Measurements from ENCODE around the gene OR7D4. TPM values are rescaled to one million over a fixed set of nuclear protein-coding genes. Genes with fewer than 3 reads are reported as not detected.

Gene OR7D4
- total RNA-seq, 1 donor from 2014 or later = not detected

DNA sequence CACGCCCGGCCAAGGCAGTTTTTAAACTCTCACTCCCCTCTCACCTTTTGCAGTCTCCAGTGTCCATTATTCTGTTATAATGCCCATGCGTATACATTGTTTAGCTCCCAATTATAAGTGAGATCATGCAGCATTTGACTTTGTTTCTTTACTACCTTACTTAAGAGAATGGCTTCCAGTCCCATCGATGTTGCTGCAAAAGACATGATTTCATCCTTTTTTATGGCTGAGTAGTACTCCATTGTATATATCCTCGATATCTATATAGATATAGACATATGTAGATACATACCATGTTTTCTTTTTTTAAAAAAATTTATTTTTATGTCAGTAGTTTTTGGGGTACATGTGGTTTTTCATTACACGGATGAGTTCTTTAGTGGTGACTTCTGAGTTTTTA lies 32.2 kb downstream of the OR7D4 start:
- Histone ChIP-seq H3K9me3 (no peaks in the 10 kb centered on the region), H3K4me1 (no peaks in the 10 kb centered on the region), H3K36me3 (no peaks in the 10 kb centered on the region), H3K27me3 (ENCODE audit: low read depth) (no peaks in the 10 kb centered on the region), H3K27ac (no peak overlapping the region), H3K4me3 (no peak overlapping the region)
- no peak for DNase-seq
- TF ChIP-seq, protein P1, sequence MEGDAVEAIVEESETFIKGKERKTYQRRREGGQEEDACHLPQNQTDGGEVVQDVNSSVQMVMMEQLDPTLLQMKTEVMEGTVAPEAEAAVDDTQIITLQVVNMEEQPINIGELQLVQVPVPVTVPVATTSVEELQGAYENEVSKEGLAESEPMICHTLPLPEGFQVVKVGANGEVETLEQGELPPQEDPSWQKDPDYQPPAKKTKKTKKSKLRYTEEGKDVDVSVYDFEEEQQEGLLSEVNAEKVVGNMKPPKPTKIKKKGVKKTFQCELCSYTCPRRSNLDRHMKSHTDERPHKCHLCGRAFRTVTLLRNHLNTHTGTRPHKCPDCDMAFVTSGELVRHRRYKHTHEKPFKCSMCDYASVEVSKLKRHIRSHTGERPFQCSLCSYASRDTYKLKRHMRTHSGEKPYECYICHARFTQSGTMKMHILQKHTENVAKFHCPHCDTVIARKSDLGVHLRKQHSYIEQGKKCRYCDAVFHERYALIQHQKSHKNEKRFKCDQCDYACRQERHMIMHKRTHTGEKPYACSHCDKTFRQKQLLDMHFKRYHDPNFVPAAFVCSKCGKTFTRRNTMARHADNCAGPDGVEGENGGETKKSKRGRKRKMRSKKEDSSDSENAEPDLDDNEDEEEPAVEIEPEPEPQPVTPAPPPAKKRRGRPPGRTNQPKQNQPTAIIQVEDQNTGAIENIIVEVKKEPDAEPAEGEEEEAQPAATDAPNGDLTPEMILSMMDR (IDR thresholded peaks at IDR 0.05) = no peak
- no peak for ATAC-seq
- intact Hi-C loops (cut with DNase I) = no loop called here

DNA sequence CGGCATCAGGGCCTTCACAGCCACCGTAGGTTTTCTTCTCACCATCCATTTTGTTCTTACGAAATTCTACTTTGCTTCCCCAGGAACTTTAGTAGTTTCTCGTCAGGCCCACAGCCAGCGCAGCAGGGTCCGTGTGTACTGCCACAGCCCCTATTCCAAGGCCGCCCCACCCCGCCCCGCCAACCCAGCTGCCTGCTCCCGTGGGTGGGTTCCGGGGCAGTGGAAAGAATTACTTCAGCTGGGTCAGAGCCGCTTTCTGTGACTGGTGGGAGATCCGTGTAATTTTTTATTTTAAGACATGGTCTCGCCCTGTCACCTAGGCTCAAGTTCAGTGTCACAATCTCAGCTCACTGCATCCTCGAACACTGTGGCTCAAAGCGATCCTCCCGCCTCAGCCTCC lies 36.4 kb downstream of the OR7D4 start:
- Histone ChIP-seq H3K27me3 (ENCODE audit: low read depth) (no peaks in the 10 kb centered on the region), H3K4me1 (no peaks in the 10 kb centered on the region), H3K36me3 (no peaks in the 10 kb centered on the region), H3K4me3 (no peak overlapping the region), H3K9me3 (no peaks in the 10 kb centered on the region), H3K27ac (no peak overlapping the region)
- ATAC-seq (no peak), DNase-seq (no peak)
- TF ChIP-seq, protein P1 (IDR thresholded peaks at IDR 0.05) = no peak
- intact Hi-C loops (cut with DNase I) = no loop called here

DNA sequence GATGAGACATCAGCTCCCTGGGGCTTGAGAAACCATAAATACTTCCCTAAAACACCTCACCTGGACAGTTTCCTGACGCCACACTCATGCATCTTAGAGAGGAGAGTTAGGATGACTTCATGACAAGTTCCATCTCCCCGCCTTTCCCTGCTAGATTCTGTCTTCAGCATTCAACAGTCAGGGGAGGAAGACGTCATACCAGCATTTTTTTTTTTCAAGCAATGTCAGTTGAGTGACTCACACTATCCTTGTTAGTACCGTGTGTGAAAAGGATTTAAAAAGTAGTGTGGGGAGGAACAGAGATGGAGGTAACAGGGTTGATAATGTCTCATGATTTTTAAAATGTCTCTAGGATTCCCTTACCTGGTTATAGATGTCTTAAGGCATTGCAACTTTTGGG lies 40.5 kb downstream of the OR7D4 start, which contains the start of gene OR7D2:
TSS of gene OR7D2 (plus strand) at position 79 of the 400 bp plus-strand sequence. CDS start 6,803 bp downstream, outside the sequence.
- ATAC-seq = no peak
- no peaks in the 10 kb centered on the region for H3K36me3 ChIP-seq
- H3K27me3 ChIP-seq (ENCODE audit: low read depth) = no peaks in the 10 kb centered on the region
- intact Hi-C loops (cut with DNase I) = no loop called here
- no peak within 1 kb of the TSS for H3K27ac ChIP-seq
- no peak for DNase-seq
- TF ChIP-seq, protein P1 (IDR thresholded peaks at IDR 0.05) = no peak
- no peaks in the 10 kb centered on the region for H3K9me3 ChIP-seq
- H3K4me1 ChIP-seq = no peaks in the 10 kb centered on the region
- H3K4me3 ChIP-seq = no peak within 1 kb of the TSS

DNA sequence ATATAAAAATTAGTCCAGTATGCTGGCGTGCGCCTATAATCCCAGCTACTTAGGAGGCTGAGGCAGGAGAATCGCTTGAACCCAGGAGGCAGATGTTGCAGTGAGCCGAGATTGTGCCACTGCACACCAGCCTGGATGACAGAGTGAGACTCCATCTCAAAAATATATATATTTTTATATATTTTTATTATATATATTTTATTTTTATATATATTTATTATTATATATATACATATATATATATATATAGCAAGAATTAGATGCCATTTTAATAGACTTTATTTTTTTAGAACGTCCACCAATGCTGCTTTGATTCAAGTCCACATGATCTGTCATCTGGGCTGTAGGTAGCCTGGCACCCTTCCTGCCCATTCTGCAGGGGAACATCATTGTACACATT lies 44.1 kb downstream of the OR7D4 start:
- H3K4me1 ChIP-seq = no peaks in the 10 kb centered on the region
- H3K27me3 ChIP-seq (ENCODE audit: low read depth) = no peaks in the 10 kb centered on the region
- intact Hi-C loops (cut with DNase I) = no loop called here
- TF ChIP-seq, protein P1 (IDR thresholded peaks at IDR 0.05) = no peak
- no peak for DNase-seq
- no peak overlapping the region for H3K4me3 ChIP-seq
- no peaks in the 10 kb centered on the region for H3K9me3 ChIP-seq
- no peak for ATAC-seq
- no peaks in the 10 kb centered on the region for H3K36me3 ChIP-seq
- no peak overlapping the region for H3K27ac ChIP-seq

DNA sequence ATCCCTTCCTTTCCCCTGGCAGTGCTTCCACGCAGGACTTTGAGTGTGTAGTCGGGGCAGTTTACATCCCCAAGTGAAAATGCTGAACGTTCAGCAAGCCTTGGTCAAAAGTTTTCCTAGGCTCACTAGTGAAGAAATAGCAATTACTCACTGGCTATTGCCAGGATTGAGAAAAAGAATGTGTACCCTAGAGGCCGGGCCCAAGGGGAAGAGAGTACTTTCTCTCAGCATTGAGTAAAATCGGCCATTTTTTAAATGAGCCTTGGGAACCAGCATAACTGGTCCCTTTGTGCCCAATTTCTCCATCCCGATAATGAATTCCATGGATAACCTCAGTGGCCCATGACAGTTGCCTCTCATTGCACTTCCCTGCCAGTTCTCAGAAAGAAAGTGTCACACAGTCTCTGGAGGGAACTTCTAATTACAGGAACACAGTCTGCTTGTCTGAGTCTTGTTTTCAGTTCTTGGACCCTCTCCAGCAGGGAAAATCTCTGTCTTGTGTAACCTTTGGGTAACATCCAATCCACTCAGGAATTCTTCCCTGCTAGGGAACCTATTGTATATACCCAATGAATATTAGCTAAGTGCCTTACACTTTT lies 47.9 kb downstream of the OR7D4 start:
- DNase-seq = no peak
- no peaks in the 10 kb centered on the region for H3K36me3 ChIP-seq
- TF ChIP-seq, protein P1 (IDR thresholded peaks at IDR 0.05) = no peak
- H3K4me3 ChIP-seq = no peak overlapping the region
- no peaks in the 10 kb centered on the region for H3K4me1 ChIP-seq
- no peak for ATAC-seq
- no peak overlapping the region for H3K27ac ChIP-seq
- no peaks in the 10 kb centered on the region for H3K27me3 ChIP-seq (ENCODE audit: low read depth)
- intact Hi-C loops (cut with DNase I) = no loop called here
- no peaks in the 10 kb centered on the region for H3K9me3 ChIP-seq
